ENCODE measurements around the gene TMEM239.

GRCh38 chr20:2793471-2793870 lies 22.7 kb upstream of the TMEM239 start:
- TF ChIP-seq YY1 (IDR thresholded peaks at IDR 0.05; ENCODE audit: low read depth) (no peak), REST (IDR thresholded peaks at IDR 0.05; ENCODE audit: low read depth, low read length) (no peak)
